ENCODE measurements around the gene SCD.

SCD gene

DNA sequence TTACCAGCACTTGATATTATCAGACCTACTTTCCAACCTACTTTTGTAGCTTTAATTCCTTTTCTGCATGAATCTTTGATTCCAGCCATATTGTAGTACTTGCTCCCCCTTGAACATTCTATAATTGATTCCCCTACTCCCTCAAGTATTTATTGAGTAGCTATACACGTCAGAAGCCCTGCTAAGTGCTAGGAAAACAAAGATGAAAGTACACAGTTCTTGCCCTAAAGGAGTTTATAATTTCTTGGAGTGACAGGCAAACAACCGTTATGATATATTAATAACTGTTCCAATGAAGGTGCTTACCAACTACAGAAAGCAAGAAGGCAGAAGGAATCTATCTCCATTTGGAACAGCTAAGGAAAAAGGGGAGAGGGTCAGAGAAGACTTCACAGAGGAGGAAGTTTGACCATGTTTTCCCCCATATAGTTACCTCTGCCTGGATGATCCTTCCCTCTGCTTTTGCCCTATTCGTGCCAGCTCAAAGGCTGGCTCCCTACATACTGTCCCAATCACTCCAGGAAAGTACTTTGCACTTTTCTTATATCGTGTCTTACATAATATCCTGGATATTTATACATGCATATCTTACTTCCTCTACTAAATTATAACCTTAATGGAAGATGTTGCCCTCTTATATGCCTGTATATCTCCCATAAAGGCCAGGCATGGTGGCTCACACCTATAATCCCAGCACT lies 54.7 kb downstream of the SCD start:
- DNase-seq, result no peak

DNA sequence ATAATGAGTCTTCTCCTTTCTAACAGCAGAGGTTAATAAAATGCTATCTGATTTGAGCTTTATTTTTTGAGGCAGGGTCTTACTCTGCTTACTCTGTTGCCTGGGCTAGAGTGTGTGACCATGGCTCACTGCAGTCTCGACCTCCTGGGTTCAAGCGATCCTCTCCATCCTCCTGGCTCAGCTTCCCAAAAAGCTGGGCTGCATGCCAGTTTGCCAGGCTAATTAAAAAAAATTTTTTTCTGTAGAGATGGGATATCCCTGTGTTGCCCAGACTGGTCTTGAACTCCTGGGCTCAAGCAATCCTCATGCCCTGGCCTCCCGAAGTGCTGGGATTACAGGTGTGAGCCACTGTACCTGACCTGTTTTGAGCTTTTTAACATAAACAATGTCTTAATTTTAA lies 56.7 kb downstream of the SCD start:
- DNase-seq, result no peak

DNA sequence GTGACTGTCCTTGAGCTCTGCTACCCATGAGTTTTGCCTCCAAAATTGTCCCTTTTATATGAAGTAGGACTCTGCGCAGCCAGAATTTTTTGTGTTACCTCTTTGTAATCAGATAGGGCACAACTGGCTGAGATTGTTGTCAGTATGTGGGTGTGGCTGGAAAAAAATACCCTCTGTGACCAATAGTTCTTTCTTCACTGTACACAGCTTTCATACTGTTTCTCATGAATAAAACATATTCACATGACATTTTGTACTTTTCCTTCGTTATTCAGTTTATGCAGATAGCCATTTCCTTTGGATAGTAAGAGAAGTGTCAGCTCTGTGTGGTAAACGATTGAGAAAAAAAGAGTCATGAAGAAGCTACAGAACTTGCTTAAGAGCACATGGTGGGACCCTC lies 66.1 kb downstream of the SCD start:
- DNase-seq, result no peak

Data from C1 segment of cervical spinal cord (tissue), 14 donors.